Measurements from ENCODE around the gene NRAP.

DNA sequence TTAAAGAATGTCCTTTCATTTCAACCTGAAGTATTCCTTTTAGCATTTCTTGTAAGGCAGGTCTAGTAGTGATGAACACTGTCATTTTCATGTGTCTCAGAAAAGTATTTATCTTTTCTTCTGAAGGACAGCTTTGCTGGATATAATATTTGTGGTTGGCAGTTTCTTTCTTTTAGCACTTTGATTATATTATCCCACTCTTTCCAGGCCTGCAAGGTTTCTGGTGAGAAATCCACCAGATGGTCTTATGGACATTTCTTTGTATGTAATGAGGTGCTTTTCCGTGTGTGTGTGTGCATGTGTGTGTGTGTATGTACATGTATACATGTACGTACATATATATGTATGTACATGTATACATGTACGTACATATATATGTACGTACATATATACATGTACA is 23.2 kb upstream of the NRAP start:
- TF ChIP-seq POLR2A (IDR thresholded peaks at IDR 0.05), result no peak
- TF ChIP-seq, protein P1, sequence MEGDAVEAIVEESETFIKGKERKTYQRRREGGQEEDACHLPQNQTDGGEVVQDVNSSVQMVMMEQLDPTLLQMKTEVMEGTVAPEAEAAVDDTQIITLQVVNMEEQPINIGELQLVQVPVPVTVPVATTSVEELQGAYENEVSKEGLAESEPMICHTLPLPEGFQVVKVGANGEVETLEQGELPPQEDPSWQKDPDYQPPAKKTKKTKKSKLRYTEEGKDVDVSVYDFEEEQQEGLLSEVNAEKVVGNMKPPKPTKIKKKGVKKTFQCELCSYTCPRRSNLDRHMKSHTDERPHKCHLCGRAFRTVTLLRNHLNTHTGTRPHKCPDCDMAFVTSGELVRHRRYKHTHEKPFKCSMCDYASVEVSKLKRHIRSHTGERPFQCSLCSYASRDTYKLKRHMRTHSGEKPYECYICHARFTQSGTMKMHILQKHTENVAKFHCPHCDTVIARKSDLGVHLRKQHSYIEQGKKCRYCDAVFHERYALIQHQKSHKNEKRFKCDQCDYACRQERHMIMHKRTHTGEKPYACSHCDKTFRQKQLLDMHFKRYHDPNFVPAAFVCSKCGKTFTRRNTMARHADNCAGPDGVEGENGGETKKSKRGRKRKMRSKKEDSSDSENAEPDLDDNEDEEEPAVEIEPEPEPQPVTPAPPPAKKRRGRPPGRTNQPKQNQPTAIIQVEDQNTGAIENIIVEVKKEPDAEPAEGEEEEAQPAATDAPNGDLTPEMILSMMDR (IDR thresholded peaks at IDR 0.05), result no peak

All from thyroid gland (tissue), 4 donors.